ENCODE results near the gene CRY2. TPM values are rescaled to one million over a fixed set of nuclear protein-coding genes. Genes with fewer than 3 reads are reported as not detected.

Gene CRY2
- total RNA-seq, 3 donors from 2014 or later = 26.0 to 52.0 (median 28.8) TPM

GRCh38 chr11:45926536-45927331 lies 79.5 kb downstream of the CRY2 start:
- Histone ChIP-seq H3K4me3 (no peak overlapping the region), H3K9me3 (no peaks in the 10 kb centered on the region), H3K4me1 (ENCODE audit: low read depth) (peaks cover 19% of the 10 kb centered on the region), H3K36me3 (ENCODE audit: low read depth) (no peaks in the 10 kb centered on the region)
- DNase-seq (peak in 1 of 3 donors; percentile 46), ATAC-seq (no peak)
- intact Hi-C loops (cut with DNase I, micrococcal nuclease) = no loop called here
- TF ChIP-seq, protein P1, sequence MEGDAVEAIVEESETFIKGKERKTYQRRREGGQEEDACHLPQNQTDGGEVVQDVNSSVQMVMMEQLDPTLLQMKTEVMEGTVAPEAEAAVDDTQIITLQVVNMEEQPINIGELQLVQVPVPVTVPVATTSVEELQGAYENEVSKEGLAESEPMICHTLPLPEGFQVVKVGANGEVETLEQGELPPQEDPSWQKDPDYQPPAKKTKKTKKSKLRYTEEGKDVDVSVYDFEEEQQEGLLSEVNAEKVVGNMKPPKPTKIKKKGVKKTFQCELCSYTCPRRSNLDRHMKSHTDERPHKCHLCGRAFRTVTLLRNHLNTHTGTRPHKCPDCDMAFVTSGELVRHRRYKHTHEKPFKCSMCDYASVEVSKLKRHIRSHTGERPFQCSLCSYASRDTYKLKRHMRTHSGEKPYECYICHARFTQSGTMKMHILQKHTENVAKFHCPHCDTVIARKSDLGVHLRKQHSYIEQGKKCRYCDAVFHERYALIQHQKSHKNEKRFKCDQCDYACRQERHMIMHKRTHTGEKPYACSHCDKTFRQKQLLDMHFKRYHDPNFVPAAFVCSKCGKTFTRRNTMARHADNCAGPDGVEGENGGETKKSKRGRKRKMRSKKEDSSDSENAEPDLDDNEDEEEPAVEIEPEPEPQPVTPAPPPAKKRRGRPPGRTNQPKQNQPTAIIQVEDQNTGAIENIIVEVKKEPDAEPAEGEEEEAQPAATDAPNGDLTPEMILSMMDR (IDR thresholded peaks at IDR 0.05) = no peak

DNA sequence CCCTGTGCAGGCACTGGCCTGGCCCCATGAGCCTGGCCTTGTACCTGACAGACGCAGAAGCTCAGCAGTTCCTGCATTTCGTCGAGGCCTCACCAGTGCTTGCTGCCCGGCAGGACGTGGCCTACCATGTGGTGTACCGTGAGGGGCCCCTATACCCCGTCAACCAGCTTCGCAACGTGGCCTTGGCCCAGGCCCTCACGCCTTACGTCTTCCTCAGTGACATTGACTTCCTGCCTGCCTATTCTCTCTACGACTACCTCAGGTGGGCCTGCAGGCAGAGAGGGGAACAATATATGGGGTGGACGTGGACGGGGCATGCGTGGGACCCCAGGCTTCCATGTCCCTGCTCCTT lies 80.0 kb downstream of the CRY2 start:
- peaks cover 14% of the 10 kb centered on the region for H3K4me1 ChIP-seq (ENCODE audit: low read depth)
- TF ChIP-seq, protein P1 (IDR thresholded peaks at IDR 0.05) = no peak
- no peak for ATAC-seq
- no peak overlapping the region for H3K4me3 ChIP-seq
- intact Hi-C loops (cut with DNase I, micrococcal nuclease) = no loop called here
- H3K9me3 ChIP-seq = no peaks in the 10 kb centered on the region
- H3K36me3 ChIP-seq (ENCODE audit: low read depth) = no peaks in the 10 kb centered on the region
- peak in 1 of 3 donors; percentile 50 for DNase-seq

DNA sequence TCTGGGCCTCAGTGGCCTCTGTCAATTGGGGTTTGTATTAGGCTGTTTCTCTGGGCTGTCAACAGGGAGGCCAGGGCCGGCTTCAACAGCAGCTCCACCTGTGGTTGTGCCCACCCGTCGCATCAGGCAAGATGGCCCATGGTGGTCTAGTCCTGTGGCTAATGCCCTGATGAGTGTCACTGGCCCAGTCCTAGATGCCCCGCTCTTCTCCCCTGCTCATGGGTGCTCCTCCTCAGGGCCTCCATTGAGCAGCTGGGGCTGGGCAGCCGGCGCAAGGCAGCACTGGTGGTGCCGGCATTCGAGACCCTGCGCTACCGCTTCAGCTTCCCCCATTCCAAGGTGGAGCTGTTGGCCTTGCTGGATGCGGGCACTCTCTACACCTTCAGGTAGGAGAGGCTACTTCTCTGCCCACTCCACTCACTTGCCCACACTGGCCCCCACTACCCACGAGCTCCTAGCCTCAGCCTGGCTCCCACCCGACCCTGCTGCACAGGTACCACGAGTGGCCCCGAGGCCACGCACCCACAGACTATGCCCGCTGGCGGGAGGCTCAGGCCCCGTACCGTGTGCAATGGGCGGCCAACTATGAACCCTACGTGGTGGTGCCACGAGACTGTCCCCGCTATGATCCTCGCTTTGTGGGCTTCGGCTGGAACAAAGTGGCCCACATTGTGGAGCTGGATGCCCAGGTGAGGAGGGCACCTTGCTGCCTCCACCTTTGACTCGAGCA lies 80.6 kb downstream of the CRY2 start:
- H3K9me3 ChIP-seq = no peaks in the 10 kb centered on the region
- no peaks in the 10 kb centered on the region for H3K36me3 ChIP-seq (ENCODE audit: low read depth)
- DNase-seq = peak in 1 of 3 donors; percentile 47
- peaks cover 8% of the 10 kb centered on the region for H3K4me1 ChIP-seq (ENCODE audit: low read depth)
- intact Hi-C loops (cut with DNase I, micrococcal nuclease) = no loop called here
- TF ChIP-seq, protein P1 (IDR thresholded peaks at IDR 0.05) = no peak
- H3K4me3 ChIP-seq = no peak overlapping the region
- ATAC-seq = no peak

DNA sequence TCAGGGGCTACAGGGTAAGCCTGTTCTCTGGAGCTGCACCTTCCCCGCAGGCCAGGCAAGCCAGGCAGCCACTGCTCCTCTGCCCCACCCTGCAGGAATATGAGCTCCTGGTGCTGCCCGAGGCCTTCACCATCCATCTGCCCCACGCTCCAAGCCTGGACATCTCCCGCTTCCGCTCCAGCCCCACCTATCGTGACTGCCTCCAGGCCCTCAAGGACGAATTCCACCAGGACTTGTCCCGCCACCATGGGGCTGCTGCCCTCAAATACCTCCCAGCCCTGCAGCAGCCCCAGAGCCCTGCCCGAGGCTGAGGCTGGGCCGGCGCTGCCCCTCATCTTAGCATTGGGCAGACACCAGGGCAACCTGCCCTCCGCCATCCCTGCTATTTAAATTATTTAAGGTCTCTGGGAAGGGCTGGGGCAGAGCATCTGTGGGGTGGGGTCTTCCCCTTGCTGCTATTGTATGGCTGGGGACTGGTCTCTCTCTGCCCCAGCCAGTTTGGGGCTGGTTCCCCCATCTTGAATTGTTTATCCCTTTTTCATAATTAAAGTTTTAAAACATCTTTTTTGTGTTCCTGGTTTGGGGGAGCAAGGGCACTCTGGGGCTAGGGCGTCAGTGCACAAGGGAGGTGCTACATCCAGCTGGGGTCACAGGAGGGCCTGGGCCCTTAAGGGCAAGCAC lies 81.4 kb downstream of the CRY2 start:
- TF ChIP-seq, protein P1 (IDR thresholded peaks at IDR 0.05) = no peak
- H3K4me1 ChIP-seq (ENCODE audit: low read depth) = peaks cover 6% of the 10 kb centered on the region
- H3K9me3 ChIP-seq = no peaks in the 10 kb centered on the region
- H3K4me3 ChIP-seq = no peak overlapping the region
- intact Hi-C loops (cut with DNase I, micrococcal nuclease) = no loop called here
- ATAC-seq (no peak), DNase-seq (peak in 1 of 3 donors; percentile 34)
- H3K36me3 ChIP-seq (ENCODE audit: low read depth) = no peaks in the 10 kb centered on the region

DNA sequence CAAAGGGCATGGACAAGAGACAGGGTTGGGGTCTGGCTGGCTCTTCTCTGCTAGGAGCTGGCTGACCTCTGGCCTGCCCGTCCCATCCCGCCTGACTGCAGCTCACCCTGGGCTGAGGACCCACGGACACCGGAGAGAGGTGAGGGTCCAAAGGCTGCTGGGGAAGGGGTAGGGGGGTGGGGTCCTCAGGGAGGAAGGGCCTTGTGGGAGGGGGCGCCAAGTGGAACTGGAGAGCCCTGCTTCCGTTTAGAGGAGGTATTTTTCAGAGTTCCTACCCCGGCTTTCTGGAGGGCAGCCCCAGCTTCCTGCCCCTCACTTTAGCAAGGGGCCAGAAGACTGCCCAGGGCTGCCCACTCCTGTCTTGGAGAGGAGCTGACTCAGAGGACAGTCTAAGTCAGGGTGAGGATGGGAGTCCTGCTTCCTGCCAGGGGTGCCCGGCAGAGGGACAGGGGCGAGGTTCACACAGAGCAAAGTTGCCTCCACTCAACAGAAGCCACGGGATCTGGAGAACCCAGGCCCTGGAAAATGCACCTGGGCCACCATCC lies 82.3 kb downstream of the CRY2 start:
- ATAC-seq (peak; percentile 31), DNase-seq (no peak)
- H3K36me3 ChIP-seq (ENCODE audit: low read depth) = no peaks in the 10 kb centered on the region
- H3K4me3 ChIP-seq = no peak overlapping the region
- TF ChIP-seq, protein P1 (IDR thresholded peaks at IDR 0.05) = no peak
- peaks cover 6% of the 10 kb centered on the region for H3K4me1 ChIP-seq (ENCODE audit: low read depth)
- intact Hi-C loops (cut with DNase I, micrococcal nuclease) = no loop called here
- no peaks in the 10 kb centered on the region for H3K9me3 ChIP-seq

Data from mucosa of descending colon (tissue), 3 donors.